DMS114 treated with DMSO at 0.1 percent for 48 hours (cell line): ENCODE results near the gene JARID2.

Experiments
- DNase-seq: peaks from one replicate; lab custom pipeline; 2025; ENCODE audit not compliant: unreplicated experiment; lab: John Stamatoyannopoulos, UW

JARID2 gene

DNA sequence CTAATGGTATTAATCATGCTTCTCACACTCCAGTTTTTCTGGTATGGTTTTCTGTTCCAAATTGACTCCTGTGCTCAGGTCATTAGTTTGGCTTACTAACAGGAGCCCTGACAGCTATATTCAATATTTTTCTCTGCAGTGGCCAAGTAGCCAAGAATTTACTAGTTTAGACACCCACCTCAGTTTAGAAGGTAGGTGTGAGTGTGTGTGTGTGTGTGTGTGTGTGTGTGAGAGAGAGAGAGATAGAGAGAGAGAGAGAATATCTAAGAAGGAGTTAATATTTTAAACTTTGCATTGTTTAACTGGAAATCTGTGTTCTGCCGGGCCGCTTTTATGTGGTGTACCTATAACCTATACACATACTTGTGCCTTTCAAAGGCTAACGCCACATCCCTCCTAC is 18.5 kb downstream of the JARID2 start:
- no peak for DNase-seq

DNA sequence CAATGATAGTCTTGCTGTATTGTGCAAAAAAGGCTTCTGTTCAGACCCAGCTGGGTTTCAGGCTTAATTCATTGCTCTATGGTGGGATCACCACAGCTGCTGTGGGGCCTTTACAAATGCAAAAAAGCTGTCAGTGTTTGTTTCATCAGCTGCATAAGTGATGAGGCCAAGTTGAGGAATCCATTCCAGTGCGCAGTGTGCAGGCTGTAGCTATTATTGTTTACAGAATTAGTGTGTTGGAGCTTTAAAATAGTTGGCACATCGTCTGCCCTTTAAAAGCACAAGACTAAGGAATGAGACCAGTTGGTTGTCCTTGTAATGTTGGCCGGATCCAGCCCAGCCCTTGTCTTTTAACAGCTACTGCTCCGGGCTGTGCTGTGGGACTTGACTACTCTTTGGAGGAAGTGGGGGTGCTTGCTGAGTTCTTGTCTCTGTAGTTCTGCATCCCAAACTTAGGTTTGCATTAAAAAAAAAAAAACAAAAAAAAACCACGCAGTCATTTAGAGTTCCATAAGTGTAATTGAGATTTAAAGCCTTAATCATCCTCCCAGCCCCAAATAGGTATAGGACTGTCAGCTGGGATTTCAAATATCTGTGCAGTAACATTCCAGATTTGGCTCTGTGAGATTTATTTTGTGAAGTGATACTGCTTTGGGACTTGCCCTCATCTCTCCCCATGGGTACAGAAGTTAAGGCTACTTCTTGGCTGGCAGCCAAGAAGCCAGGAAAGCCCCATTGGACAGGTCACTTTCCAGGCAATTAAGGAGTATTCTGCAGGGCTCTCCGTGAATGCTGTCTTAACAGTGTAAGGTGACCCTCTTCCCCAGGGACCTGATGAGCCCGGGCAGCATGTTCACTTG is 19.3 kb downstream of the JARID2 start:
- no peak for DNase-seq

DNA sequence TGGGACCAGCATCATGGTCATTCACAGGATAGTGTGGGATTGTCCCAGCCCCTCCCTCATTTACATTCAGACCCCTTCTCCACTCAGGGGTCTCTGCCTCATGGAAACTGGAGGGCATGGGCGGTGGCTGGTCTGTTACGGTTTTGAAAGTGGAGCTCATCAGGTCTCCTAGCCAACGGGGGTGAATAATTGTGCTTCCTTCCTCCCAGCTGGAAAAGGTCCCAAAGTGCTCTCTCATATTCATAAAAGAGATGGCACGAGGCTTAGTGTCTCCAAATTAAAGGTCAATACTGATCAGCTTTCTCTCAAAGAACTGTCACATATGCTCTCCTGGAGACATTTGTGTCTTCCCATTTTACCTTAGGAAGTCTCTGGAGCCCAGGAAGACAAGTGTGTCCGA is 19.9 kb downstream of the JARID2 start:
- no peak for DNase-seq

DNA sequence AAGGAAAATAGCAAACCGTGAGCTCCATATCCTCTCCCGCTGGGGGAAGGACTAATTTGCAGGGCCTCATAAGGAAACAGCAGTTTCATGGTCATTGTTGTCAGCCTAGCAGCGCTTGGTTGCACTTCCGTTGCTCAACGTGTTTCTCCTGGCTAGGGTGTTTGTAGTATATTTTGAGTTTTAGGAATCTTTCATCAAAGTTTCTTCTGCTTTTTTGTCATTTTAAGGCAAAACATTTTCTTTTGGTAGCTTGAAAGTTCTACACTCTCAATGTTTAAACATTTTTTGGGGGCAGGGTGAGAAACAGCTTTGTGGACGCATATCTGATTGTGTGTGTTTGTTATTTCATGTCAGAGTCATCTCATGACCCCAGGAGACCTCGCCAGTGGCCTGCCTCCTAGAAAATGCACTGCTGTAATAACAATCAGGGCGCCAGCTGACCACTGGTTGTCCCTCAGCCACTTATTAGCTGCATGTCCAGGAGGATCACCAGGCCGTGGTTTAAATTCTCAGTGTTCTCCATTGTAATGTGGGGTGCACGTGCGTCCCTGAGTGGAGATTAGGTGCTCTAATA is 20.6 kb downstream of the JARID2 start:
- DNase-seq: no peak

DNA sequence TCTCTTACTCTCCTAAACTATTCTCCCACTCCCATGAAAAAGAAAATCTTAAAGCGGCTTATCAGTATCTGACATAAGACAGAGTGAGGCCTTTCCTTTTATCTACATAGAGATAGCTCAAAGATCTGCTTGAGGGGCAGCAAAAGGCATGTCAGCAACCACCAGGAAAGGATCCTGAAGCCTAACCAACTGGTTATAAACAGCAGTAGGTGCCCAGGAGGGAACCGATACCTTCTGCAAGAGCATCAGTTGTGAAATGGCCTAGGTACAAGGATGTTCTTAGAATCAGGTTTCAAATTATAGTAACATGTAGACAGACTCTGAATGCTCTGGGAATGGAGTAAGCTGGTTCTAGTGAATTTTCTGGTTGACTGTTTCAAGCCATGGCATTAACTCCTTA is 21.4 kb downstream of the JARID2 start:
- no peak for DNase-seq

DNA sequence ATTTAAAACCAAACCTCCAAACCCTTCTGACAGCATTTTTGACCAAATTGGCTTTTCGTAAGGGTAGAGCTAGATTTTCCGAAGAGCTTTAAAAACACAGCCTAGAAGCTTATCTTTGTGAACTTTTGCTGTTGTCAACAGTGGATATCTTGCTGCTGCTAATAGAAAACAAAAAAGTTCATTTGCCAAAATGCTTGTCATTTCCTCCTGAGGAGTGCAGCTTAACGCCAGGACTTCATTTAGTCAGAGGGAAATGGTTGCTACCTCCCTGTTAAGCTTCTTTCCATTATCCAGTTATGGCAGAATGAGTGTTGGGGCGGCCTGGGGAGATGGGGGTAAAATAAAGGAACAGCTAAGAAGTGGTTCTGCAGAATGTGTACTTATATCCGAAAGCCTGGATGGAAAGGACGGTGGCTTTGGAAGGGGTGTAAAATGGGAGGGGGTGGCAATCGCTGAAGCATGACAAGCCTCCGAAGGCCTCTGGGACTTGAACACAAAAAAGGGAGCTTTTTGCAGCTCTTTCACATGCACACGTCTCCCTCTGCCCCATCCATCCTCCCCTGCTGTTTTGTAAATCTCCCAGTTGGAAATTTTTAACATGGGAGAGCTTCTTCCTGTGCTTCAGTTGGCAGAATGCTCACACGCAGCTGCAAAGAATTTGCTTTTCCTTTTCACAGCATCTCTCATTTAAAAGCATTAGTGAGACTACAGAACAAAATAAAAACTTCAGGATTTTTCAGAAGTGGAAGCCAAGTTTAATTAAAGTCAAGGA is 22.5 kb downstream of the JARID2 start:
- DNase-seq: no peak

DNA sequence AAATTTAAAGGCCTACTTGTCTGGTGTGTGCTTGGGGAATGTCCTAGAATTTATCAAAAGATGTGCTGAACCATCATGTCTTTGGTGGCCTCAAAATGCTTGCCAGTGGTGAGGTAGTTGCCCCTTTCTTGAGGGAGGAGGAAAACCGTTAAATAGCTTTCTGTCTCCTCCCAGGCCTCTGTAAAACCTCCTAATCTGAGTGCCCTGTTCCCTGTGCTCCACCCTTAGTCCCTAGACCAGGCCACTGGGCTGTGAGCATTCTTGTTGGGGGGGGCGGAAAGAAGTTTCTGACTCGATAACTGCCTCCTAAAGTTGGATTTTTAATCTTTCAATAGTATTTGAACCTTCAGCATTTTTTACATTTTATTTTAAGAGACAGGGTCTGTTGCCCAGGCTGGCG is 23.1 kb downstream of the JARID2 start:
- no peak for DNase-seq

DNA sequence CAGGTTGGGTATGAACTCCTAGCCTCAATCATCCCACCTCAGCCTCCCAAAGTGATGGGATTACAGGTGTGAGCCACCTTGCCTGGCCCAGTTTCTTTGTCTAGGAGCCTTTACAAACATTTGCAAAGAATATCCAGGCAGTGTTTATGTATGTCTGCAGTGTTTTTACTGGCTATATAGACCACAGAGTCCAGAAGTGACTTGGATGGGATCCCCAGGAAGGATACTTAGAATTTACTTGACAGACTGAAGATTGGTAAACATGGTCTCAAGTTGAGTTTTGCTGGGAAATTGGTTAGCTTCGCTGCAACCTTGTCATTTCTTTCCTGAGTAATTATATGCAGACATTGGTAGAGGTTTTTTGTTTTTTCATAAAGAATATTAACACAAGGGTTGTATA is 23.8 kb downstream of the JARID2 start:
- no peak for DNase-seq

DNA sequence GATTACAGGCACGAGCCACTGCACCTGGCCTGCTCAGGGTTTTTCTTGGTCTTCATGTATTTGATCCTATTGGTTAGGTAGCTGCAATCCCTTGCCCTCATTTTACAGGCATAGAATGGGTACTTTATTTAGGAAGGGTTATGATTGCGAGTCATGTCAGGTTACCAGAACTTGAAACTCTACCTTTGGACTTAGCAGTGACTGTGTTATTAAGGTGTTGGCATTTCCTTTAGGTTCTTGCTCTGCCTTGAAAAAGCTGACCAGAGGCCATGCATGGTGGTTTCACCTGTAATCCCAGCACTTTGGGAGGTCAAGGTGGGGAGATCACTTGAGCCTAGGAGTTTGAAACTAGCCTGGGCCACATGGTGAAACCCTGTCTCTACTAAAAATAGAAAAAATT is 24.5 kb downstream of the JARID2 start:
- no peak for DNase-seq

DNA sequence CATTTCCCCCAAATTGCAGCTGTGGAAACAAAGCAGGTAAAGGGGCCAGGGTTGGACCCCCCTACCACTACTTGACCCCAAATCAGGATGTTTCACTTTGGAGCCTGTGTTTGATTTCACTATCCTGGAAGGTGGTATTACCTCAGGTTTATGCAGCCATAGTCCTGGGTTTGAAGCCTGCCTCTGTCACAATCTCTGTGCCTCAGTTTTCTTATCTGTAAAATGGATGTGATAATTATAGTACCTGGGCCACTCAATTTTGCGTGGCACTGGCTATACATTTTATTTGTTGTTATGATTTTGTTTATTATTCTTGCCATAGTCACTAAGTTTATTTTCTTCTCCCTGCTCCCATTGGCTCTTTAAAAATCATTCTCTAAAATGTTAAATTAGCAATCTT is 26.7 kb downstream of the JARID2 start:
- no peak for DNase-seq

DNA sequence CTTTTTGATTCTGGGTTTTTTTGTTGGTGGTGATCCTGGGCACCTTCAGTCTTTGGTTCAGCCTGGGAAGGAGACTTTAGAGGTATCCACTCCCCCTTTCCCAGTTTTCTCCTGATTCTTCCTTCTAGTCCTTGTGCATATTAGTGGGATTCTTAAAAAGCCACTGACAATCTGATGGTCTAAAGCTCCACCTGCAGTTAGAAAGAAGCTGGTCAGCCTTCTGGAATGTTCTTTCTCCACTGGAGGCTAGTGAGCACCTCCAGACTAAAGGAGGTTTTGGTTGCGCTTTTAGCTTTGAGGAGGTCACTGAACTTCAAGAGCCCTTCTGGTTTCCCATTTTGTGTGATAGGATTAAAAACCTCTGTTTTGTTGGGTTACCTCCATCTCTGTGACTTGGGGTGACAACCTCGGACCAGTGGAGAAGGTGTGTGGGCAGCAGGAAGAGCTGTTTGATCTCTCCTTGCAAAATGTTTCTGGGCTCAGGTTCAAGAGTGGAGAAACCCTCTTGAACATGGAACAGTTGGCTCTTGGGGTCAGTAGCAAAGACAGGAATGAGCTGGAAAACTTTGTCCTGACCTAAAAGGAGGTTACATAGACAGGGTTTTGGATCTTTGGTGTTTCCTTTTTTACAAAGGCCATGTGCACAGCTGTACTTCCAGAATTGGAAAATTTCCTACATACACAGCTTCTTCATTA is 29.0 kb downstream of the JARID2 start:
- DNase-seq: no peak

DNA sequence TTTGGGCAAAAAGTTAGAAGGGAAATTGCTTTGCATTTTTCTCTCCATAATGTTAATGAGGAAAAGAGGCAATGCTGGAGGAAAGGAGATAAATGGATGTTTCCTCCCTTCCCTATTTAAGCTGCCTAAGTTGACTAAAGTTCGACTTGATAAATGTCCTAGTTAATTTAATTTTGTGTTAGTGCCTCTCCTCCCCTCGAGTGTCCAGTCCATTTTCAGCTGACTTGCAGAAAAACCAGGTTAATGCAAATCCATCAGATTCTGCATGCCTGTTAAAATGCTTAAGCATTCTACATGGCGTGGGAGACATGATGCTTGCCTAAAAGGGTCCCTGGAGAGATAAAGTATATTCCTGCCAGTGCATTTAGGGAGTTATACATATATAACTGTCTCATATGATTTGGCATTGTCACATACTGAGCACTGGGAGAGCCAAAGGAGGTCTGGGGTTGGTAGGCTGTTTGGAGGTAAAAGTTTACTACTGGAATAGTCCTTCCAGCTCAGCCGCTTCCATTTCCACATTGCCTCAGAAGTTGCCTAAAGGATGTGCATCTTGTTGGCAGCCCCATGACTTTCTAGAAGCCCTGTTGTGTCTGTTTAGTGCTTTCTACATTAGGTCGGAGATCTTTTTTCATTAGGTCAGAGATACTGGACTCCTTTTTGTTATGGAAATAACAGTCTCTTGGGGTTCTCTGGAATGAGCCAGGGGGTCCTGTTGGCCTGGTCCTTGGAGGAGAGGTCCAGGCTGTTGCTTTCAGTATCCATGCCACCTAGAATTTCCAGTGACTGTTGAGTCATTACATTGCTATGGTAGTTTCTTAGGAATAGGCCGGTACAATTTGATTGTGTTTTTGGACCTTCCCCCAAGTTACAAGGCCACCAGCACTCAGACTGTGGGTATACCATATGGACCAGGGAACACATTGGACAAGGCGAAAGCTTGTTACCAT is 30.4 kb downstream of the JARID2 start:
- no peak for DNase-seq

DNA sequence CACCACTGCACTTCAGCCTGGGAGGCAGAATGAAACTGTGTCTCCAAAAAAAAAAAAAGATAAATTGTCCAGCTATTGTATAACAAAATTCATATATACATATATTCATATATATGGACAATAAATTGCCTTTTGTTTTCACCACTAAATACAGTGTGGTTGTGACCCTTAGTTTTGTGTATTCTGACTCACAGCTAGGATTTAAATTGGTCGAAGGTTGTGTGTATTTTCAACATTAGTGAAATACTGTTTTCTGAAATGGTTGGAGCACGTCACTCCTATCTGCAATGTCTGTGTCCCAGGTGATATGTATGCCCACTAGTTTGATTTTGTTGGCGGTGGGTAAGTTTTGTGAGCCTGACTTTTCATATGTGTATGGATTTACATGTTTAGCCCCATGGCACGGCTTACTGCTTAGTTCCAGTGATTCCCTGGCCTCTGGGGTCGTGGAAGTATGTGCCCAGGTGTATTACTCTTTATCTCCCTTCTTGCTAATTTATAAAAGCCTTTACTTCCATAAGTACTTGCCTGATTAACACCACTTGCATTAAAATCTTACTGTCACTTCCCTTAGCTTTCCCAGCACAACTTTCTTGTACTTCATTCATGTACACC is 33.3 kb downstream of the JARID2 start:
- no peak for DNase-seq

DNA sequence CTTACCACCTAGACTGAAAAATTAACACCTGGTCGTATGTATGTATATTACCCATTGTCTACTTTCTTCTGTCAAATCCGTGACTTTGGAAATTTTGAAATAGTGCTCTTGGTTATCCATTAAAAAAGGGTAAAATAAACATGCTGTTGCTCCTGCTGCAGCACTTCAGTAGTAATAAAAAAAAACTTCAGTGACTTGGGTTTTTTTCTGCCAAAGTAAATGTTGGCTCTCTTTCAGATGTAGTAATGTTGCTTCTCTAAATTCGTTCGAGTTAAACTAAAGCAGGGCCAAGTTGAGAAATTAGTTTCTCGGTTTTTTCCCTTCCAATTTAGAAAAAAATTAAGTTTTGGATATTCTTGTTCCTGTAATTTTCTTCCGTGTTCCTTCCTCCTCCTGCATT is 34.2 kb downstream of the JARID2 start:
- no peak for DNase-seq

DNA sequence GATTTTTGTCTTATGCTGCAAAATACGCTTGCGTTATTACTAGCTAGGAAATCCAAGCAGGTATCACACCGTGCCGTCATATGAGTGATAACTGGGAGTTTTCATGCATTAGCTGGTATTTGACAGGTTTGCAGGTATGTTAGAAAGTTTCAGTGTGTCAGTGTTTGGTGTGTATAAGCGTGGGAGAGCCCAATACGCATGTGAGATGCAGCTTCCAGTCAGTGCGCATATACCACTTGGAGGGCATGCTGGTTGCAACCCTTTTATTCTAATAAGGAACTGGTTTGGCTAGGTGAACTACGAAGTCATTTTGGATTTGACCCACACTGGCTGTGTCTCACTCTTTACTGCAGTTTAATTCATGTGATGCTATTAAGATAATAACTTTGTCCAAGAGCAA is 35.1 kb downstream of the JARID2 start:
- DNase-seq: no peak

DNA sequence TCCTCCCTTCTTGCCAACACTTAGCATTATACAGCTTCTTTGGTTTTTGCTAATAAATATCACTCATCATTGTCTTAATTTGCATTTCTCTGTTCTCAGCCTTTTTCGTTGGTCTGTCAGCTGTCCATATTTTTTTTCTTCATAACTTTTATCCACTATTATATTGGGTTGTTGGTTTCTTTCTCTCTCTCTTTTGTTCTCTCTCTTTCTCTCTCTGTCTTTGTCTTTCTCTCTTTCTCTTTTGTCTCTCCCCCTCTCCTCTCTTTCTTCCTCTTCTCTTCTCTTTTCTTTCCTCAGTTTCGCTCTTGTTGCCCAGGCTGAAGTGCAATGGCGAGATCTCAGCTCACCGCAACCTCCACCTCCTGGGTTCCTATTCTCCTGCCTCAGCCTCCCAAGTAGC is 36.5 kb downstream of the JARID2 start:
- DNase-seq: no peak

DNA sequence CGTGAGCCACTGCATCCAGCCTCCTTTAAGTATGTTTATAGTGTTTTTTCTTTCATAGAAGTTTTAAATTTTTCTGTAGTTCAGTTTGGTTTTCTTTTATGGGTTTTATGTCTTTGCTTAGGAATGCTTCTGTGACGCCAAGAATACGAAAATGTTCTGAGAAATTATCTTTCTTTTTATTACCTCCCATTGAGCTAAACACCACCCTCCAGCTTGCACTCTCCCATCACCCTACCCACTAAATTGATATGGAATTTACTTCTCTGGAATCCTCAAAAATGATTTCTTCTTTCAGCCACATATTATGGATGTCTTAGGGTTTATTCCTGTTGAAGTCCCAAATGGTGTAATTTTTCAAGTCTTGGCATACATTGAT is 38.1 kb downstream of the JARID2 start:
- no peak for DNase-seq

DNA sequence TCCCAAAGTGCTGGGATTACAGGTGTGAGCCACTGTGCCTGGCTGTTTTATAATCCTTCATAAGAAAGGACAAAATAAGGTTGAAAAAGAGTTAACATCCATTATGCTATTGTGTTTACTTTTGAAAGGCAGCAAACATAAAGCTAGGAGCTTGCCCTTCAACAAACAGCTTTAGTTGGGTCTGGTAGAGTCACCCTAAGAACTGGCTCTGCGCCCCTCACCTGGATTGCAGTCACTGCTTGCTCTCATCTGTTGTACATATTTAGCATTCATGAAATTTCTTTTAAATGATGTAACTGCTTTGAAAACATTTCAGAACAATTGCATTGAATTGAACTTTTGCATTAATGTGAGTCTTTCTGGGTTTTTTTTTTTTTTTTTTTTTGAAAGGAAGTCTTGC is 38.9 kb downstream of the JARID2 start:
- DNase-seq: no peak

DNA sequence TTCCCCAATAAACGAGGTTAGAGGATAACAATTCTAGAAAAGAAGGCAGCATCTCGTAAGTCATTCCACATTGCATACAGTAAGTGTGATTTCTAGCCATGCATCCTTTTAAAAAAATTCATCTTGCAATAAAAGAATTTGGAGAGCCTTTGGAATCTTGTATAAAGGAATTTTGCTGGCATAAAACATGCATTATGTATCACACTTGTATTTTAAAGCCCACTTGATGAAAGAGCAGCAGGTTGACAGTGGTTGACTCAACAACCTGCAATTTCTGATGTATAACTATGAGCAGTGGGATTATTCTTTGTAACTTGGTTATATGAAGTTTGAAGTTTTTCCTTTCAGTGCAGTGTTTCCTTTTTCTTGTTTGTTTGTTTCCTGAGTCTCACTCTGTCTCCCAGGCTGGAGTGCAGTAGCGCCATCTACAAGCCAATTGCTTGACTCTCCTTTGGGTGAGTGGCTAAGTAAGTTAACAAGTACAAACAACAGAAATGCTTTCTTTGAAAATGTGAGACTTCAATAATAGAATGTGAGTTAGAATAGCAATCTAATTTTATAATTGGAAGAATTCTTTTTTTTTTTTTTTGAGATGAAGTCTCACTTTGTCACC is 39.9 kb downstream of the JARID2 start:
- no peak for DNase-seq
